Thyroid gland (tissue), 4 donors: ENCODE data around the gene CNDP2.

Experiments
- CTCF ChIP-seq, 6 experiments: fragments of 200-600 bp in 3 of 6; fragments of 450-650 bp in 3 of 6; sonication (generic) in 3 of 6; IDR thresholded peaks; one replicate each; pipeline ENCODE4 v1.5.1; 2016 to 2019; ENCODE audit warnings: antibody characterized with exemption in 6 of 6, mild to moderate bottlenecking in 2 of 6, inconsistent platforms in 1 of 6, moderate library complexity in 1 of 6
- POLR2A ChIP-seq, 2 donors: fragments of 450-650 bp; IDR thresholded peaks; one replicate each; pipeline ENCODE4 v1.6.1; 2017; ENCODE audit warnings: antibody characterized with exemption in 2 of 2, mild to moderate bottlenecking in 2 of 2, moderate library complexity in 1 of 2

- no peak for TF ChIP-seq CTCF (IDR thresholded peaks at IDR 0.05)
- no peak for TF ChIP-seq POLR2A (IDR thresholded peaks at IDR 0.05)
Observed at GRCh38 chr18:74492259-74492658, 3.9 kb upstream of the CNDP2 start.
